CD4-positive, alpha-beta T cell treated with Interleukin-15 for 4 hours (primary cell): Measurements from ENCODE around the gene FFAR1.
A peak's percentile ranks its signal among the peaks of the same experiment; 100 is the strongest.

Experiments
- DNase-seq: peaks from one replicate; pipeline ENCODE4 v3.0.0-alpha.2; 2020; ENCODE audit warnings: low spot score

Gene FFAR1, protein sequence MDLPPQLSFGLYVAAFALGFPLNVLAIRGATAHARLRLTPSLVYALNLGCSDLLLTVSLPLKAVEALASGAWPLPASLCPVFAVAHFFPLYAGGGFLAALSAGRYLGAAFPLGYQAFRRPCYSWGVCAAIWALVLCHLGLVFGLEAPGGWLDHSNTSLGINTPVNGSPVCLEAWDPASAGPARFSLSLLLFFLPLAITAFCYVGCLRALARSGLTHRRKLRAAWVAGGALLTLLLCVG (N-terminal part only)

GRCh38 chr19:35347171-35347929, at the start of gene FFAR1:
TSS of gene FFAR1 (plus strand) at chr19:35347902. CDS start at chr19:35351552, 3,650 bp downstream.
- peak; percentile 59 for DNase-seq

GRCh38 chr19:35297922-35298321, 49.8 kb upstream of the FFAR1 start:
- DNase-seq = no peak

- DNase-seq = no peak
Observed at GRCh38 chr19:35298561-35298972, 49.1 kb upstream of the FFAR1 start.

- no peak for DNase-seq
Observed at GRCh38 chr19:35299523-35300338, 48.0 kb upstream of the FFAR1 start.

DNA sequence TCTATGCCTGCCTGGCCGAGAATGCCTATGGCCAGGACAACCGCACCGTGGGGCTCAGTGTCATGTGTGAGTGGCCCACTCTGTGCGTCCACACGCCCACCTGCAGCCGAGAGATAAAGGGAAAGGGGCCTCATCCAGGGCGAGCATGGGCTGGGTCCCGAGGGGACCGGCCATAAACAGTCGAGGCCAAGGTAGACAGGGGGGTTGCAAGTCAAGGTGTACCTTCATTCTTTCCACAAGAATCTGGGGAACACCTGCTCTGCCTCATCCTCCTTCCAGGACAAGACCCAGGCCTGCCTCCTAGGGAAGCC, 47.4 kb upstream of the FFAR1 start:
- no peak for DNase-seq

DNA sequence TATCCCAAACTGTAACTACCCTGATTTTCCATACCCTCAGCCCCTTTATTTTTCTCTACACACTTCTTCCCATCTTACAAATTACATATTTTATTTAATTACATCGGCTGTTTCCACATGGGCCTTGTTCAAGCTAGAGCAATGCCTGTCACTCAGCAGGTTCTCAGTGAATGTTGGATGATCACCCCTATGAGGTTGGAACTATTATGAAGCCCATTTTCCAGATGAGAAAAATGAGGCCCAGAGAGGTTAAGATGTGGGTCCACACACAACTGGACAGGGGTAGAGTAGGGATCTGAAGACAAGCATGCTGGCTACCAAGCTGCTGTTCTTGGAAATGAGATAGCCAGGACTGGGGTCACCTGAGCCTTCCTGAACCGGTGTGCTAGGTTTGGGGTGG, 45.7 kb upstream of the FFAR1 start:
- DNase-seq = no peak

- no peak for DNase-seq
Observed at GRCh38 chr19:35302446-35302845, 45.3 kb upstream of the FFAR1 start.

DNA sequence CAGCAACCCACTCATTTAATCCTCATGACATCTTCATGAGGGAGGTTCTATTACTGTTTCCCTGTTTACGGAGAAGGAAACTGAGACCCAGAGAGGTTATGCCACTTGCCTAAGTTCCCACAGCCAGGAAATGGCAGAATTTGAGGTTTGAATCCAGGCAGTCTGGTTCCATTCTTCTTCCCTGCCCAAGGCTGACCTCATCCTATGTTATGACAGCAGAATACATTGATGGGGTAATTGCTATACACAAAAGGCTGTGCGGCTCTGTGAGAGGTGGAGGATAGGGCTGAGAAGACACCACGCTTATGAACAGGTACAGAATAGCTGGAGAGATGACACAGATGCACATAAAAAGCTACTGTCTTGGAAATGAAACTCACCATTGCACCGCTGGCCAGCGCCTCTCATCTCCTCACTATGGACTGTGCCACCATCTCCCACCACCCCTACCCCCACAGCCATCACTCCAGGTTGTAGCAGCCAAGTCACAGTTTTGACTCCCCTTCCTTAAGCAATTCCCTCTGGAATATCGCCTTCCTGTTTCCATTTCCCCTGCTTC, 44.3 kb upstream of the FFAR1 start:
- DNase-seq = no peak

DNA sequence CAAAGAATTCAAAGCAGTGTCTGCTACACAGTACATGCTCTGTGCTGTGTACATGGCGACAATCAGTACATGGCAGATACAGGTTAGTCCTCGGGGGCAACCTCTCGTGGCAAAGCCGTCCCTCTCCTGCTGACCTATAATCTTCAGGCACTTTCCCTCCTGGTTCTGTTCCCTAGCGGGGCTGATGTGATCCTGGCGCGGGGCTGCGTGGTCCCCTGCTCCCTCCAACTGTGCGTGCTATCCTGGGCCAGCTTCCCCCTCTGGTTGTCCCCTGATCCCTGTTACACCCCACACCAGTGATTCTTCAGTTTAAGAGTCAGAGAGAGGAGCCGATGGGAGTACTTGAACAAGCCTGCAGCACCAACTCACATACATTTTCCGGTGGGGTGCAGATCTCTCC, 43.7 kb upstream of the FFAR1 start:
- no peak for DNase-seq

GRCh38 chr19:35305181-35305580, 42.5 kb upstream of the FFAR1 start:
- DNase-seq = no peak

DNA sequence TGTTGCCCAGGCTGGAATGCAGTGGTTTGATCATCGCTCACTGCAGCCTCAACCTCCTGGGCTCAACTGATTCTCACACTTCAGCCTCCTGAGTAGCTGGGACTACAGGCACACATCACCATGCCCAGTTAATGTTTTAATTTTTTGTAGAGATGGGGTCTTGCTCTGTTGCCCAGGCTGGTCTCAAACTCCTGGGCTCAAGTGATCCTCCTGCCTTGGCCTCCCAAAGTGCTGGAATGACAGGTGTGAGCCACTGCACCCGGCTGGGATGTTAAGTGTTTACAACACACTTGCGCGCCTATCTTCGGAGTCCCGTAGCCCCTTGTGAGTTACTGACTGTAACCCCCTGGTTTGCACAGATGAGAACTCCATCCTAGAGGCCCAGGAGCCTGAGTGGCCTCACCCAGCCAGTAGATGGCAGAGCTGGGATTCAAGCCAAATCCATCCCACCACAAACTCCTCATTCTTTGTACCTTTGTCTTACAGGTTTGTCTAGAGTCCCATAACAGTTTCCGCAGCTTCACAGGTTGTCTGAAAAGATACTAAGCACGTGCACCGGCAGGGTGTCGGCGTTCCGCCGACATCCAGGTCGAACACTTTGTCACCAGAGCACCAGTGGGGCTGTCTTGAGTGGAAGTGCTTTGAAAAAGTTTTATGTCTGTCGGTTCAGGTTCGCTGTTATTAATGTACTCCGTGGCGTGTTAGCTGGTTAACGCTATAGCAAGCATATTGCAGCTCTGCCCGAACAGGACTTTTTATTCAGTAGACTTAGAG, 41.0 kb upstream of the FFAR1 start:
- no peak for DNase-seq

DNA sequence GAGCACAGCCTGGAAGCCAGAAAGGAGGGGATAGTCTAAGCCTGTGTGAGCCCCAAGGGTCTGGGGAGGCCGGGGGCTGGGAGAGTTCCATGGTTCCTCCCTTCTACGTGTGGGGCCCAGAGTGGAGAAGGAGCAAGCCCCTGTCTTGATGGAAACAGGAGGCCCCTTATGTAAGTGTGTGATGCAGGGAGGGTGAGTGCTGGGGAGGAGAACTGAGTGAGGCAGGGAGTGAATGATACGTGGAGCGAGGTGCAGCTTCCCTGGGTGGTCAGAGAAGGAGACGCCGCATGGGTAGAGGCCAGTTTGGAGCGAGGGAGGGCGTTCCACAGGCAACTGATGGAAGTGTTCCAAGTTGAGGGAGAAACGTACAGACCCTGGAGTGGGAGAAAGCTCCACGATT, 39.8 kb upstream of the FFAR1 start:
- DNase-seq = no peak

DNA sequence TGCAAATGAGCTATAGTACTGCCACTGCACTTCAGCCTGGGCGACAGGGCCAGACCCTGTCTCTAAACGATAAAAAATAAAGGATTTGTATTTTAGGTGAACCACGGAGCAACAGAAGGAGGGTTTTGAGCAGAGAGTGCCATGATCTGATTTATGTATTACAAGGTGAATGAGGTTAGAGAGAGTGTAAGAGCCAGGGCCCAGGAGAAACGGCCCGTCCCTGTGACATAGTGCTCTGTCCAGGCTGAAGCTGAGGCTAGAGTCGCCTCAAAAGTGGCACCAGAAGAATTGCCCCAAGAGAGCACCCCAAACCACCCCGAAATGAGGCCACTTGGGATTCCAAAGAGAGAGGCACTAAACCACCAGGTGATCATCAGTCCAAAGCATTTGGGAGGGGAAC, 38.8 kb upstream of the FFAR1 start:
- DNase-seq = no peak

DNA sequence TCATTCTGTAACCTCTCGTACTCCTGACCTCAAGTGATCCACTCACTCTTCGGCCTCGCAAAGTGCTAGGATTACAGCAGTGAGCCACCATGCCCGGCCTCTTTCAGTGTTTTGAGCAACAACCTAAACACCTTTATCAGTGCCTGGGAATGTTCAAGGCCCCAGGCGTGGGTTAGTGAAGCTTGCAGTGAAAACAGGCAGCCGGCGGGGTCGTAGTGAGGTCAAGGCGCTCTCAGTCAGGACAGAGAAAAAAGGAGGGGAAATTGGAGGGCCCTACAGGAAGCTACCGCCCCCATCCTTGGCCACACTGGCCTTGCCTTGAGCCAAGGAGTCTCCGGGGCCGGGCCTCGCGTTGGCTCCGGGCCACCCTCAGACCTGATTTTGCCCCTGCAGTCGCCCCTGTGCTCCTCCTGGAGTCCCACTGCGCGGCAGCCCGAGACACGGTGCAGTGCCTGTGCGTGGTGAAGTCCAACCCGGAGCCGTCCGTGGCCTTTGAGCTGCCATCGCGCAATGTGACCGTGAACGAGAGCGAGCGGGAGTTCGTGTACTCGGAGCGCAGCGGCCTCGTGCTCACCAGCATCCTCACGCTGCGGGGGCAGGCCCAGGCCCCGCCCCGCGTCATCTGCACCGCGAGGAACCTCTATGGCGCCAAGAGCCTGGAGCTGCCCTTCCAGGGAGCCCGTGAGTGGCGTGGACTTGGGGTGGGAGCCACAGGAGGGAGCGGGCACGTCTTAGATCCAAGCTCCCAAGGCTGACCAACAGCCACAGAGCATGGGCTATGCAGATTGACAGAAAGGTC, 38.0 kb upstream of the FFAR1 start:
- DNase-seq = no peak

GRCh38 chr19:35310331-35310730, 37.4 kb upstream of the FFAR1 start:
- no peak for DNase-seq

GRCh38 chr19:35310811-35311465, 36.8 kb upstream of the FFAR1 start:
- DNase-seq = no peak

GRCh38 chr19:35311901-35312665, 35.6 kb upstream of the FFAR1 start:
- DNase-seq = no peak

- DNase-seq = no peak
Observed at GRCh38 chr19:35313587-35313986, 34.1 kb upstream of the FFAR1 start.

DNA sequence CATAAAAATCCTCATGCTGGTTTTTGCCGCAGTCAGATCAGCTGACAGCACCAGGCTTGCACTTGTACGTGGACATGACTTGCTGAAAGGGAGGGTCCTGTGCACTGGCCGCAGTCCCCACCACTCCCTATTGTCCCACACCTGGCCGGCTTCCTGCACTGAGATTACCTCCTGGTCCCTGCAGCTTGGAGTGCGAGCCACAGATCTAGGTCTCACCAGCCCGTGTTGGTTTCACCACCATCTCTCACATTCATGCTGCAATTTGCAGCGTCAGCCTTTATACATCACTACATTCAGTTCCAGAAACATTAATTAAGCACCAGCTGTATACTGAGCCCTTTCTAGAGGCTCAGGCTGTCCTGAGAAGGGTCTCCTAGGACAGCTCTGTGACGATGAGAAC, 33.7 kb upstream of the FFAR1 start:
- DNase-seq = no peak
